NB4 (cell line): ENCODE data around the gene FAM90A1.
A peak's percentile ranks its signal among the peaks of the same experiment; 100 is the strongest.
"Not testable (repeated sequence)": the region's sequence is repeated elsewhere in the genome, so short reads cannot be mapped to it uniquely, and the experiment has no call there.

Experiments used
- DNase-seq: peaks from one replicate; pipeline ENCODE4 v3.0.0; 2010; ENCODE audit warnings: low read depth
- H3K4me3 ChIP-seq: one replicate; pipeline ENCODE4 v1.5.1; 2011; ENCODE audit warnings: mild to moderate bottlenecking, low read depth, low read length, moderate library complexity
- MAX ChIP-seq: IDR thresholded peaks from 2 replicates; pipeline ENCODE4 v1.6.1; 2011; ENCODE audit warnings: low read depth, low read length
- MYC ChIP-seq: IDR thresholded peaks from 2 replicates; pipeline ENCODE4 v1.6.1; 2011; ENCODE audit warnings: low read depth, low read length
- POLR2A ChIP-seq: IDR thresholded peaks from 2 replicates; pipeline ENCODE4 v1.6.1; 2011; ENCODE audit warnings: mild to moderate bottlenecking; ENCODE audit not compliant: insufficient read length; ENCODE audit errors: extremely low read depth

Gene FAM90A1

GRCh38 chr12:8226992-8227731 lies at the start of gene FAM90A1:
Gene FAM90A1 (minus strand): TSS chr12:8227618. CDS start chr12:8224832, 2,786 bp downstream.
- peak within 1 kb of the TSS; percentile 56 for H3K4me3 ChIP-seq
- TF ChIP-seq MAX (peak; percentile 62; the same call in 1 of the 2 replicates), MYC (peak; percentile 10; the same call in 1 of the 2 replicates)
- peak; percentile 85 for DNase-seq

GRCh38 chr12:8276397-8276796 lies 49.0 kb upstream of the FAM90A1 start:
- H3K4me3 ChIP-seq, DNase-seq: not testable (repeated sequence)

- not testable (repeated sequence) for H3K4me3 ChIP-seq
- DNase-seq = peak; percentile 9
Measured at GRCh38 chr12:8266706-8267105, 39.3 kb upstream of the FAM90A1 start.

- not testable (repeated sequence) for DNase-seq, H3K4me3 ChIP-seq
Measured at GRCh38 chr12:8264236-8264635, 36.8 kb upstream of the FAM90A1 start.

GRCh38 chr12:8261111-8261554 lies 33.7 kb upstream of the FAM90A1 start:
- not testable (repeated sequence) for DNase-seq, H3K4me3 ChIP-seq

- DNase-seq, H3K4me3 ChIP-seq: not testable (repeated sequence)
Measured at GRCh38 chr12:8256356-8256755, 28.9 kb upstream of the FAM90A1 start.

- not testable (repeated sequence) for DNase-seq
Measured at GRCh38 chr12:8254705-8255104, 27.3 kb upstream of the FAM90A1 start.

GRCh38 chr12:8252056-8252818 lies 24.8 kb upstream of the FAM90A1 start:
- not testable (repeated sequence) for H3K4me3 ChIP-seq, DNase-seq

More at GRCh38 chr12:8254705-8255104, 27.3 kb upstream of the FAM90A1 start:
- H3K4me3 ChIP-seq = not testable (repeated sequence)

GRCh38 chr12:8251616-8252015 lies 24.2 kb upstream of the FAM90A1 start:
- DNase-seq, H3K4me3 ChIP-seq: not testable (repeated sequence)

GRCh38 chr12:8246941-8247535 lies 19.6 kb upstream of the FAM90A1 start:
- DNase-seq = not testable (repeated sequence)

GRCh38 chr12:8243682-8244161 lies 16.3 kb upstream of the FAM90A1 start:
- peak; percentile 31 for TF ChIP-seq POLR2A
- not testable (repeated sequence) for DNase-seq
- H3K4me3 ChIP-seq = peak overlapping the region; percentile 53

More at GRCh38 chr12:8246941-8247535, 19.6 kb upstream of the FAM90A1 start:
- not testable (repeated sequence) for H3K4me3 ChIP-seq

GRCh38 chr12:8242880-8243681 lies 15.7 kb upstream of the FAM90A1 start:
- TF ChIP-seq MAX = peak; percentile 58; the same call in 1 of the 2 replicates
- peak; percentile 92 for DNase-seq
- peak overlapping the region; percentile 59 for H3K4me3 ChIP-seq

GRCh38 chr12:8242622-8242879 lies 15.1 kb upstream of the FAM90A1 start:
- H3K4me3 ChIP-seq = peak overlapping the region; percentile 59
- not testable (repeated sequence) for DNase-seq

GRCh38 chr12:8241917-8242621 lies 14.7 kb upstream of the FAM90A1 start:
- peak overlapping the region; percentile 59 for H3K4me3 ChIP-seq
- DNase-seq = peak; percentile 46

GRCh38 chr12:8240340-8241114 lies 13.1 kb upstream of the FAM90A1 start:
- H3K4me3 ChIP-seq = not testable (repeated sequence)

GRCh38 chr12:8237031-8237430 lies 9.6 kb upstream of the FAM90A1 start:
- H3K4me3 ChIP-seq, DNase-seq: not testable (repeated sequence)

More at GRCh38 chr12:8240340-8241114, 13.1 kb upstream of the FAM90A1 start:
- not testable (repeated sequence) for DNase-seq
